ENCODE measurements around the gene MARCO. TPM values are rescaled to one million over a fixed set of nuclear protein-coding genes. Genes with fewer than 3 reads are reported as not detected.

The MARCO gene
- total RNA-seq, 1 experiment from 2014 or later: 0.43 TPM

DNA sequence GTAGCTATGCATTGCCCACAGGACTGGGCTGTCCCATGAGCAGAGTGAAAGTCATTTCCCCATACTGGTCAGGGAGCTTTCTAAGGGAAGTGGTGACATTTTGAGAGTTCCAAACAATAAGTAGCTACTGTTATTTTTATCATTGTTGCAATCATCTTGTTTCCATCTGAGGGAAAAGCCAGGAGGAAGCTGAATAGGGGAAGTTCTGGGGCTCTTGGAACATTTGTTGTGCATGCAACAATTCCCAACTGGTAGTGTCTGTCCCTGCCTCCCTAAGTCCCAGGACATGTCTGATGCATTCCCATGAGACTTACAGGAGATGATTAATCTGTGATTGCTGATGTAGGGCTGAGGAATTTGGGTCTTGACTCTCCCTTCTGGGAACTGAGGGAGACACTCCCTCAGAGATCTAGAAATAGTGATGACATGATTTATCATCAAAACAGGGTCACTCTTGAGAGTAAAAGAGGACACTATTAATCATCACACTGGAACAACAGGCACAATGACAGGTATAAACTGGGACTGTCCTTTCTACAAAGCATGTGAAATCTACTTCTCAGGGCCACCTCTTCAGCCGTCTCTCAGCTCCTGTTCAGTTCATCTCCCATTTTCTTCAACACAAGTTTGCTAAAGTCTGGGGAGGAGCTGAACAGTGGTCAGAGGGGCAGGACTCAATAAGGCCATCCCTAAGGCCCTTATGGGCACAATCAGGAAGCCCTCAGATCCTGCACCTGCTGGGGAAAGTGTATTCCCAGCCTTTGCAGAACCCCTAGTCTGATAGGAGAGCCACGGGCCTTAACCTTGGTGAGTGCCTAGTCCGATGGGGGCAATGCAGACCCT is 28.0 kb upstream of the MARCO start:
- Mint-ChIP-seq H3K36me3 (ENCODE audit: insufficient read depth, unreplicated experiment) (peaks cover 11% of the 10 kb centered on the region), H3K9me3 (ENCODE audit: unreplicated experiment) (no peaks in the 10 kb centered on the region), H3K27ac (ENCODE audit: unreplicated experiment) (peak overlapping the region; percentile 83), H3K4me3 (ENCODE audit: unreplicated experiment) (peak overlapping the region; percentile 48), H3K27me3 (ENCODE audit: insufficient read depth, unreplicated experiment) (no peaks in the 10 kb centered on the region), H3K4me1 (ENCODE audit: low read depth, unreplicated experiment) (peaks cover 18% of the 10 kb centered on the region)
- Histone ChIP-seq H3K4me3 (ENCODE audit: low read depth, low read length) (no peak overlapping the region), H3K4me1 (peaks cover 23% of the 10 kb centered on the region), H3K9me3 (peaks cover 31% of the 10 kb centered on the region), H3K36me3 (ENCODE audit: control insufficient read depth, insufficient read depth, low read length) (no peaks in the 10 kb centered on the region), H3K27me3 (replicated peaks; ENCODE audit: control insufficient read depth, insufficient read depth, low read length) (no peaks in the 10 kb centered on the region)
- DNase-seq: no peak
- BruUV-seq (replicated peaks): no TSS peak
- CTCF ChIA-PET: interaction anchor here (0.8 kb wide), 1 partner anchor 32 kb away, joined by 3 read pairs; no protein-coding TSS in a partner anchor
- POLR2A ChIA-PET: no interaction called here
- TF ChIP-seq, protein P1, sequence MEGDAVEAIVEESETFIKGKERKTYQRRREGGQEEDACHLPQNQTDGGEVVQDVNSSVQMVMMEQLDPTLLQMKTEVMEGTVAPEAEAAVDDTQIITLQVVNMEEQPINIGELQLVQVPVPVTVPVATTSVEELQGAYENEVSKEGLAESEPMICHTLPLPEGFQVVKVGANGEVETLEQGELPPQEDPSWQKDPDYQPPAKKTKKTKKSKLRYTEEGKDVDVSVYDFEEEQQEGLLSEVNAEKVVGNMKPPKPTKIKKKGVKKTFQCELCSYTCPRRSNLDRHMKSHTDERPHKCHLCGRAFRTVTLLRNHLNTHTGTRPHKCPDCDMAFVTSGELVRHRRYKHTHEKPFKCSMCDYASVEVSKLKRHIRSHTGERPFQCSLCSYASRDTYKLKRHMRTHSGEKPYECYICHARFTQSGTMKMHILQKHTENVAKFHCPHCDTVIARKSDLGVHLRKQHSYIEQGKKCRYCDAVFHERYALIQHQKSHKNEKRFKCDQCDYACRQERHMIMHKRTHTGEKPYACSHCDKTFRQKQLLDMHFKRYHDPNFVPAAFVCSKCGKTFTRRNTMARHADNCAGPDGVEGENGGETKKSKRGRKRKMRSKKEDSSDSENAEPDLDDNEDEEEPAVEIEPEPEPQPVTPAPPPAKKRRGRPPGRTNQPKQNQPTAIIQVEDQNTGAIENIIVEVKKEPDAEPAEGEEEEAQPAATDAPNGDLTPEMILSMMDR (IDR thresholded peaks at IDR 0.05; ENCODE audit: insufficient read depth in 1 of 2, low read depth in 1 of 2, low read length in 1 of 2, severe bottlenecking in 1 of 2, unreplicated experiment in 1 of 2): no peak
- intact Hi-C loops (cut with micrococcal nuclease; ENCODE audit: unreplicated experiment): loop anchor here (1.0 to 5.0 kb wide), 4 partner anchors 9 to 53 kb away; no protein-coding TSS in a partner anchor

DNA sequence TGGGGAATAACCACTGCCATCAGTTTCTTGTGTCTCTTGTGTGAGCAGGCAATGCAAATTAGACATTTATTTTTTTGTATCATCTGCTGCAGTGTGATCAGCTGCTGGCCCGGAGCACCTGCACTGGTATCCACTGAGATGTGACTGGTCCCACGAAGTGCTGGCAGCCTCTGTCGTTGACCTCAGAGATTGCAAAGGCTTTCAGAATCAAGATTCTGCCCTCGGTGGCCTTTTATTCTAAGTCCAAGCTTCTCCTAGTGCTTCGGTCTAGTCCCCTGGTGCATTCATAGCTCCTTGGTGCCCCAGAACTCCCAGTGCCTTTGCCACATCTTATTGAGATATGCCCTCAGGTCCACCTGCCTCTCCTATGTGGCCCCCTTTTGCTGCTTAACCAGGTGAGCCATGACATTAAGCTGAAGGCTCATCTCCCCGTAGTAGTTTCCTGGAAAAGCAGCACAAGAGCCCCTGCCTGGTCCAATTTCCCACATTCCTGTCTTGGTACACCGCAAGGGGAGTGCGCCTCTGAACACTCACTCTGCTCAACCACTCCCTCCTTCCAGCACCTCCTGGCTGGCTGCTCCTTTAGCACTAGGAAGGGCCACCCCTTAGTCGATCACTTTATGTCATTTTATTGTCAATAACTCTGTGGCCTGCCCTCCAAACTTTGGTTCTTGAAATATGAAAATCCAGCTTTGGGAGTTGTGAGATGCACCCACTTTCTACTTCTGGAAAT is 27.1 kb upstream of the MARCO start:
- ChIA-PET POLR2A (no interaction called here), CTCF (interaction anchor here (0.5 kb wide), 1 partner anchor 332 kb away, joined by 4 read pairs; no protein-coding TSS in a partner anchor)
- Histone ChIP-seq H3K9me3 (peaks cover 32% of the 10 kb centered on the region), H3K4me3 (ENCODE audit: low read depth, low read length) (no peak overlapping the region), H3K27me3 (replicated peaks; ENCODE audit: control insufficient read depth, insufficient read depth, low read length) (no peaks in the 10 kb centered on the region), H3K4me1 (peaks cover 23% of the 10 kb centered on the region), H3K36me3 (ENCODE audit: control insufficient read depth, insufficient read depth, low read length) (no peaks in the 10 kb centered on the region)
- TF ChIP-seq, protein P1 (IDR thresholded peaks at IDR 0.05; ENCODE audit: insufficient read depth in 1 of 2, low read depth in 1 of 2, low read length in 1 of 2, severe bottlenecking in 1 of 2, unreplicated experiment in 1 of 2): no peak
- no peak for DNase-seq
- peaks cover 11% of the 10 kb centered on the region for H3K36me3 Mint-ChIP-seq (ENCODE audit: insufficient read depth, unreplicated experiment)
- peaks cover 18% of the 10 kb centered on the region for H3K4me1 Mint-ChIP-seq (ENCODE audit: low read depth, unreplicated experiment)
- H3K4me3 Mint-ChIP-seq (ENCODE audit: unreplicated experiment): no peak overlapping the region
- intact Hi-C loops (cut with micrococcal nuclease; ENCODE audit: unreplicated experiment): loop anchor here (5.0 kb wide), 1 partner anchor 52 kb away; no protein-coding TSS in a partner anchor
- no peaks in the 10 kb centered on the region for H3K27me3 Mint-ChIP-seq (ENCODE audit: insufficient read depth, unreplicated experiment)
- H3K27ac Mint-ChIP-seq (ENCODE audit: unreplicated experiment): peak overlapping the region; percentile 74
- no peaks in the 10 kb centered on the region for H3K9me3 Mint-ChIP-seq (ENCODE audit: unreplicated experiment)
- BruUV-seq (replicated peaks): no TSS peak

DNA sequence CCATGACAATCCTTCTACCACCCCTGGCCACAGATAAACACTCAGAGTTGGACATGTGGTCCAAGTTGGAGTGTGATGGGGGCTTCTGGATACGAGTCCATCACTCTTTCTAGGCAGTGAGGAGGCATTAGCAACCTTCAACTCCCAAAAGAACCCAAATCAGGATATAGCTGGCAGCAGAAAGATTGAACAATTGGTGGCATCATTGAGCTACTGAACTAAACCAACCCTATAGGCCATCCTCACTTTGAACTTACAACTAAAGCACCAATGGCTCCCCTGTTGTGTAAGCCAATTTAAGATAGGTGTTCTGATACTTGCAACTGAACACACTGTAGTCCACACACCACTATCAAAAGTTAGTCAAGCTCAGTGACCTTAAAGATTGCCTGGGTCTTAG is 24.0 kb upstream of the MARCO start:
- Histone ChIP-seq H3K4me3 (ENCODE audit: low read depth, low read length) (no peak overlapping the region), H3K36me3 (ENCODE audit: control insufficient read depth, insufficient read depth, low read length) (no peaks in the 10 kb centered on the region), H3K9me3 (peaks cover 24% of the 10 kb centered on the region), H3K27me3 (replicated peaks; ENCODE audit: control insufficient read depth, insufficient read depth, low read length) (no peaks in the 10 kb centered on the region), H3K4me1 (peaks cover 24% of the 10 kb centered on the region)
- Mint-ChIP-seq H3K27ac (ENCODE audit: unreplicated experiment) (no peak overlapping the region), H3K27me3 (ENCODE audit: insufficient read depth, unreplicated experiment) (no peaks in the 10 kb centered on the region), H3K4me3 (ENCODE audit: unreplicated experiment) (no peak overlapping the region), H3K36me3 (ENCODE audit: insufficient read depth, unreplicated experiment) (peaks cover 6% of the 10 kb centered on the region), H3K9me3 (ENCODE audit: unreplicated experiment) (no peaks in the 10 kb centered on the region), H3K4me1 (ENCODE audit: low read depth, unreplicated experiment) (peaks cover 14% of the 10 kb centered on the region)
- TF ChIP-seq, protein P1 (IDR thresholded peaks at IDR 0.05; ENCODE audit: insufficient read depth in 1 of 2, low read depth in 1 of 2, low read length in 1 of 2, severe bottlenecking in 1 of 2, unreplicated experiment in 1 of 2): no peak
- no peak for DNase-seq
- ChIA-PET CTCF (no interaction called here), POLR2A (no interaction called here)
- intact Hi-C loops (cut with micrococcal nuclease; ENCODE audit: unreplicated experiment): no loop called here
- BruUV-seq (replicated peaks): no TSS peak
